K562 (cell line): ENCODE data around the gene CFHR4. TPM values are rescaled to one million over a fixed set of nuclear protein-coding genes. Genes with fewer than 3 reads are reported as not detected.
"Not testable (repeated sequence)": the region's sequence is repeated elsewhere in the genome, so short reads cannot be mapped to it uniquely, and the experiment has no call there.

Experiments used
- ATAC-seq: fragments of 200-7000 bp; cut with Tn5 transposase; 3 replicates; pipeline ENCODE4 v1.9.1; 2020; ENCODE audit warnings: moderate library complexity
- BruUV-seq: library from RNA; stranded (reverse); fragments of 400-500 nt; replicated peaks from 2 replicates; lab custom pipeline; 2021; lab: Mats Ljungman, UMichigan
- CTCF ChIA-PET: fragments of 300-600 bp; formaldehyde crosslinking; extraction: SDS; loops from one replicate; lab custom pipeline; 2021; ENCODE audit warnings: low intra/inter-chr PET ratio; lab: Yijun Ruan, JAX
- POLR2A ChIA-PET: fragments of 300-600, 350-650 bp; sonication (Branson Sonifier 250); formaldehyde crosslinking; extraction: SDS; loops from one replicate; lab custom pipeline; 2021; ENCODE audit warnings: antibody characterized with exemption, inconsistent platforms; lab: Yijun Ruan, JAX
- DNase-seq, 4 experiments: peaks; one replicate each; pipeline versions ENCODE4 v3.0.0 to v3.0.0-alpha.2; 2011 to 2018; ENCODE audit warnings: low spot score in 3 of 4, mixed read lengths in 3 of 4; ENCODE audit errors: extremely low read depth in 1 of 4
- FAIRE-seq: peaks from 2 replicates; lab custom pipeline; 2011; peaks lifted over from hg19 to GRCh38; lab: Jason Lieb, UNC
- H2AFZ ChIP-seq: 2 replicates; pipeline ENCODE4 v1.6.0; 2011; ENCODE audit warnings: low read depth, low read length, control low read depth, inconsistent platforms
- H3K27ac ChIP-seq: fragments of 200-600 bp; 3 replicates; pipeline ENCODE4 v1.8.0; 2011; ENCODE audit warnings: low read depth, mild to moderate bottlenecking, control low read depth, inconsistent platforms, low read length, moderate library complexity, mixed read lengths; ENCODE audit errors: extremely low read depth
- H3K27me3 ChIP-seq, 2 experiments: fragments of 300-600 bp in 1 of 2; 2 replicates in 1 of 2; 3 replicates in 1 of 2; pipeline versions ENCODE4 v1.6.0 to v1.8.0; 2011; ENCODE audit warnings: inconsistent platforms in 2 of 2, low read length in 2 of 2, mild to moderate bottlenecking in 1 of 2, mixed read lengths in 1 of 2, moderate library complexity in 1 of 2; ENCODE audit not compliant: control insufficient read depth in 2 of 2, insufficient read depth in 2 of 2
- H3K36me3 ChIP-seq: fragments of 300-600 bp; 3 replicates; pipeline ENCODE4 v1.8.0; 2011; ENCODE audit warnings: mild to moderate bottlenecking, low read length, inconsistent platforms; ENCODE audit not compliant: control insufficient read depth, insufficient read depth
- H3K4me1 ChIP-seq, 2 experiments: fragments of 200-600 bp in 1 of 2; replicated peaks in 1 of 2; 2 replicates in 1 of 2; 3 replicates in 1 of 2; pipeline versions ENCODE4 v1.5.1 to v1.8.0; 2011; ENCODE audit warnings: inconsistent platforms in 2 of 2, low read length in 2 of 2, mild to moderate bottlenecking in 1 of 2, mixed read lengths in 1 of 2, moderate library complexity in 1 of 2; ENCODE audit not compliant: control insufficient read depth in 2 of 2, insufficient read depth in 2 of 2
- H3K4me2 ChIP-seq: 2 replicates; pipeline ENCODE4 v1.6.1; 2011; ENCODE audit warnings: low read length, control low read depth, inconsistent platforms, mixed read lengths; ENCODE audit not compliant: insufficient read depth
- H3K4me3 ChIP-seq: fragments of 200-600 bp; sonication (generic), shearing (Covaris generic); 2 replicates; pipeline ENCODE4 v1.5.1; 2016; ENCODE audit warnings: control low read depth, inconsistent platforms
- H3K79me2 ChIP-seq: fragments of 200-600 bp; 3 replicates; pipeline ENCODE4 v1.8.0; 2011; ENCODE audit warnings: low read length, inconsistent platforms; ENCODE audit not compliant: control insufficient read depth, insufficient read depth
- H3K9ac ChIP-seq, 2 experiments: 2 replicates each; pipeline versions ENCODE4 v1.6.0 to v1.6.1; 2011; ENCODE audit warnings: low read depth in 2 of 2, low read length in 2 of 2, control low read depth in 1 of 2, inconsistent platforms in 1 of 2, mild to moderate bottlenecking in 1 of 2, mixed read lengths in 1 of 2; ENCODE audit not compliant: insufficient read depth in 1 of 2
- H3K9me1 ChIP-seq: one replicate; pipeline ENCODE4 v1.6.0; 2011; ENCODE audit warnings: inconsistent platforms, mild to moderate bottlenecking, low read length, moderate library complexity; ENCODE audit not compliant: control insufficient read depth, insufficient read depth
- H3K9me3 ChIP-seq: replicated peaks from 2 replicates; pipeline ENCODE4 v1.5.1; 2011; ENCODE audit warnings: low read depth, low read length, inconsistent platforms; ENCODE audit not compliant: control insufficient read depth, insufficient read depth
- H4K20me1 ChIP-seq: replicated peaks from 2 replicates; pipeline ENCODE4 v1.6.1; 2011; ENCODE audit warnings: low read length, inconsistent platforms, mixed read lengths; ENCODE audit not compliant: control insufficient read depth, insufficient read depth
- WGBS: fragments of 100-300 bp; shearing (Covaris generic); methylation state at CpG from one replicate; pipeline ENCODE4 v1.1.6; 2016; ENCODE audit warnings: low coverage, mixed read lengths; ENCODE audit not compliant: insufficient coverage; ENCODE audit errors: missing lambda C conversion rate; 5-methylcytosine and 5-hydroxymethylcytosine counted together
- in situ Hi-C: fragments of 300-500 bp; cut with MboI; formaldehyde crosslinking; loops from 4 replicates; pipeline ENCODE4 v1.15.0; 2018; ENCODE audit warnings: inconsistent platforms, mixed read lengths
- intact Hi-C: fragments of 100-400 bp; cut with micrococcal nuclease; formaldehyde crosslinking; loops from 2 replicates; pipeline ENCODE4 v1.14.2; 2022
- polyA plus RNA-seq, 8 experiments: library from polyadenylated mRNA; depleted of rRNA in 4 of 8; stranded (reverse) in 5 of 8; unstranded in 3 of 8; fragments of >200 nt; fragmentation: Nextera tagmentation in 2 of 8; fragmentation: Illumina TruSeq in 1 of 8; extraction: Ambion mirVana in 2 of 8; extraction: Trizol in 1 of 8; gene quantifications; 2 replicates each; pipeline versions ENCODE4 v1.2.1 to v1.2.3, GENCODE V29; 2011 to 2014; ENCODE audit warnings: inconsistent platforms in 1 of 8, missing spikeins in 1 of 8
- total RNA-seq, 7 experiments: library from RNA; depleted of rRNA in 6 of 7; stranded (reverse); fragments of >200 nt in 6 of 7; fragmentation: Illumina TruSeq in 2 of 7; extraction: Trizol in 2 of 7; gene quantifications; 2 replicates each; pipeline versions ENCODE4 v1.2.1 to v1.2.3, GENCODE V29; 2011 to 2021; ENCODE audit warnings: low replicate concordance in 1 of 7
- TF ChIP-seq, protein P1 (sequence below), 2 experiments: fragments of 450-650 bp in 1 of 2; sonication (generic) in 1 of 2; formaldehyde crosslinking in 1 of 2; IDR thresholded peaks; 2 replicates each; pipeline versions ENCODE4 v1.7.1 to v1.9.0; 2016 to 2022; ENCODE audit warnings: inconsistent platforms in 1 of 2, mild to moderate bottlenecking in 1 of 2, missing genetic modification reagents in 1 of 2

Gene CFHR4
- total and polyA plus RNA-seq, 9 of the 15 experiments (the other 6 are each of a cell fraction or from before 2014, with no cell fraction given): 0.04 to 0.13 TPM; not detected in 7

DNA sequence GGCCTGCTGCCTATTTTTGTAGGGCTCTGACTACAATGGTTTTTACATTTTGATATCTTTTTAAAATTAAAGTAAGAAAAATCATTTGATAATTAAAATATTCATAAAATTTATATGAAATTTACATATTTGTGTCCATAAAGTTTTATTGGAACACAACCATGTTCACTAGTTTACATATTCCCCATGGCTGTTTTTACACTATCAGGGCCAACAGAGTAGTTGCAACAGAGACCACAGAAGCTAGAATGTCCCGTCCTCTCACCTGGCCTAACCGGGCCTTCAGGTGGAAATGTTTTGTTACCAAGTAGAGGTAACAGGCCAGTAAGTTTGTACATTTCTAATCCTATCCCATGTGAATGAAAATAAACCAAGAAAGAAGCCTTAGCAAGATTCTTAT, 45.0 kb downstream of the CFHR4 start:
- intact Hi-C loops, in situ Hi-C loops: not testable (repeated sequence)
- 0% methylated on average over 2 of the region's 2 CpGs for WGBS

More for the DNA sequence above, 45.0 kb downstream of the CFHR4 start:
- H3K79me2 ChIP-seq, H4K20me1 ChIP-seq, H3K9me1 ChIP-seq, H3K36me3 ChIP-seq, H3K27ac ChIP-seq, BruUV-seq, POLR2A ChIA-PET, CTCF ChIA-PET, H3K4me1 ChIP-seq, FAIRE-seq, H3K27me3 ChIP-seq, H3K9me3 ChIP-seq: not testable (repeated sequence)
- TF ChIP-seq, protein P1, sequence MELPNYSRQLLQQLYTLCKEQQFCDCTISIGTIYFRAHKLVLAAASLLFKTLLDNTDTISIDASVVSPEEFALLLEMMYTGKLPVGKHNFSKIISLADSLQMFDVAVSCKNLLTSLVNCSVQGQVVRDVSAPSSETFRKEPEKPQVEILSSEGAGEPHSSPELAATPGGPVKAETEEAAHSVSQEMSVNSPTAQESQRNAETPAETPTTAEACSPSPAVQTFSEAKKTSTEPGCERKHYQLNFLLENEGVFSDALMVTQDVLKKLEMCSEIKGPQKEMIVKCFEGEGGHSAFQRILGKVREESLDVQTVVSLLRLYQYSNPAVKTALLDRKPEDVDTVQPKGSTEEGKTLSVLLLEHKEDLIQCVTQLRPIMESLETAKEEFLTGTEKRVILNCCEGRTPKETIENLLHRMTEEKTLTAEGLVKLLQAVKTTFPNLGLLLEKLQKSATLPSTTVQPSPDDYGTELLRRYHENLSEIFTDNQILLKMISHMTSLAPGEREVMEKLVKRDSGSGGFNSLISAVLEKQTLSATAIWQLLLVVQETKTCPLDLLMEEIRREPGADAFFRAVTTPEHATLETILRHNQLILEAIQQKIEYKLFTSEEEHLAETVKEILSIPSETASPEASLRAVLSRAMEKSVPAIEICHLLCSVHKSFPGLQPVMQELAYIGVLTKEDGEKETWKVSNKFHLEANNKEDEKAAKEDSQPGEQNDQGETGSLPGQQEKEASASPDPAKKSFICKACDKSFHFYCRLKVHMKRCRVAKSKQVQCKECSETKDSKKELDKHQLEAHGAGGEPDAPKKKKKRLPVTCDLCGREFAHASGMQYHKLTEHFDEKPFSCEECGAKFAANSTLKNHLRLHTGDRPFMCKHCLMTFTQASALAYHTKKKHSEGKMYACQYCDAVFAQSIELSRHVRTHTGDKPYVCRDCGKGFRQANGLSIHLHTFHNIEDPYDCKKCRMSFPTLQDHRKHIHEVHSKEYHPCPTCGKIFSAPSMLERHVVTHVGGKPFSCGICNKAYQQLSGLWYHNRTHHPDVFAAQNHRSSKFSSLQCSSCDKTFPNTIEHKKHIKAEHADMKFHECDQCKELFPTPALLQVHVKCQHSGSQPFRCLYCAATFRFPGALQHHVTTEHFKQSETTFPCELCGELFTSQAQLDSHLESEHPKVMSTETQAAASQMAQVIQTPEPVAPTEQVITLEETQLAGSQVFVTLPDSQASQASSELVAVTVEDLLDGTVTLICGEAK (IDR thresholded peaks at IDR 0.05): peak; percentile 92
- TF ChIP-seq, protein P1 (CRISPR knock-in tag; IDR thresholded peaks at IDR 0.05): peak; percentile 94
- peak in 1 of 4 experiments; percentile 22 for DNase-seq
- H3K4me3 ChIP-seq: peak overlapping the region; percentile 39
- 0 out of 2 replicates have a peak overlapping the region, but pooled peaks have one; percentile 50 for H2AFZ ChIP-seq
- H3K9ac ChIP-seq: peak overlapping the region in 1 of 2 experiments; percentile 63; a peak in 1 of 4 replicates
- ATAC-seq: peak; percentile 64
- H3K4me2 ChIP-seq: peak overlapping the region; percentile 58
